ENCODE results near the gene RBFOX1.

RBFOX1 gene

DNA sequence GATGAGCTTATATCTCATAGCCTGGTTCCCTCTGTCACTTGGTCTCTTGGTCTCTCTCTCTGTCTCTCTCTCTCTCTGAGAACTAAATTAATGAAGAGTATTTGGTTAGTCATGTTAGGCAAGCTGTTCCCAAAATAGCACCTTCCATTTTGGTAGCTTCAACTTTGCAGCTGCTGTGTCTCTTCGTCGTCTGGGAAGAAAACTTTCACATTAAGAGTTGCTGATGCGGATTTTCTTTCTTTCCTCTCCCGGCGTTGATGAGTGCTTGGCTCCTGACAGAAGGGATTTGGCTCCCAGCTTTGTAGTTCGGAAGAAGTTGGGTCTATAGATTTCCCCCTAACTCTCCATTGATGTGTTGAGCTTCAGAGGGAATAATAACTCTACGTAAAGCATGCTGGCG, at the start of gene RBFOX1:
RBFOX1 (plus strand) TSS at position 235 of the 400 bp plus-strand sequence.
- no peak for DNase-seq (ENCODE audit: low read depth)

DNA sequence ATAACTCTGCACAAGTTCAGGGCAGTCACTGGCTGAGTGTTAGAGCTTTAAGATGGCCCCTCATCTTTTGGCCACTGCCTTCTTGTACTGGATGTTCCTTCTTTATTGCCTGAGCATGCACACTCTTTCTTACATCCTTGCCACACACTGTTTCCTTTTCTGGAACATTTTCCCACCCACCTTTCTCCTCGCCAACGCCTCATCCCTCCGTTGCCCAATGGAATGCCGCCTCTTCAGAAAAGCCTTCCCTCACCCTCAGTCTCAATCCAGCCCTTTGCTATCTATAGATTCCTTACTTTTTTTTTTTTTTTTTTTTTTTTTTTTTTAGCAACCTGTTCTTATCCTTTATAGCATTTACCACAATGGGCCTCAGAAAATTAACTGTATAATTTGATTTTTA, 47.9 kb upstream of the RBFOX1 start:
- no peak for DNase-seq (ENCODE audit: low read depth)

DNA sequence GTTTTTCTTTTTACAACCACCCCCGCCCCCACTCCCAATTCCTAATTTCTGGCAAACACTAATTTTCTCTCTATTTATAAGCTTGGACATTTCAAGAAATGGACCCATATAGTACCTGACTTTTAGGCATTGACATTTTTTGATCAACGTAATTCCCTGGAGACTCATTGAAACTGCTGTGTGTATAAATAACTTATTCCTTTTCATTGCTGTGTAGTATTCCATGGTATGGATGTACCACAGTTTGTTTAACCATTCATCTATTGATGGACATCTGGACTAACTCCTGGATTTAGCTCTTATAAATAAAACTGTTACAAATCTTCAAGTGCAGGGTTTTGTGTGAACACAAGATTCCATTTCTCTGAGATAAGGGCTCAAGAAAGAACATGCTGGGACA, 47.1 kb upstream of the RBFOX1 start:
- DNase-seq (ENCODE audit: low read depth), result no peak

DNA sequence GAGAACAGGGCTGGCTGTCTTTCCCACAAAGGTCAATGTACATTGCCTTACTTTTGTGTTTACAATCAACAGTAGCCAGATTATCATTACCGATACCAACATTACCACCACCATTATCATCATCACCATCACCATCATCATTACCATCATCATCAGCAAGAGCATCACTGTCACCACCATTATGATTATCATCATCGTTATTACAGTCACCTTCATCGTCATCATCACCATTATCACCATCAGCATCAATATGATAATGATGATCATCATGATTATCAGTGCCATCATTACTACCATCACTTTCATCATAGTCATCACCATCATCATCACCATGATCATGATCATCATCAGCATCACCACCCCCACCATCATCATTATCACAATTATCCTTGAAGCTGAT, 43.3 kb upstream of the RBFOX1 start:
- DNase-seq (ENCODE audit: low read depth), result no peak

DNA sequence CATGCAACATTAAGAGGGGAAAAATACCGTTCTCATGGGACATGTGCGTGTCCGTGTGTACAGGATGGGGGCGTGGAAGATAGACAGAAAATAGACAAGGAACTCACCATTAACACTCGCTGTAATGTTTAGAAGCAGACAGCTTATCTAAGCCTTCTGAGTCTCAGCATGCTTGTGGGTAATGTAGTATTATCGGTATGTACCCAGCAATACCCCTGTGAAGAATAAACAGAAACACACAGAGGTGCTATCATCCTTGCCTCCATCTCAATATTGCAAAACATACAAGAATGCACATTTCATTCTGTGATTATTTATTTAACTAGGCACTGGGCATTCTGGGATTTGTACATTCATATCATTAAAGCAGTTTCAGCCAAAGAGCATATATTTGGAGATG, 42.0 kb upstream of the RBFOX1 start:
- DNase-seq (ENCODE audit: low read depth), result no peak

DNA sequence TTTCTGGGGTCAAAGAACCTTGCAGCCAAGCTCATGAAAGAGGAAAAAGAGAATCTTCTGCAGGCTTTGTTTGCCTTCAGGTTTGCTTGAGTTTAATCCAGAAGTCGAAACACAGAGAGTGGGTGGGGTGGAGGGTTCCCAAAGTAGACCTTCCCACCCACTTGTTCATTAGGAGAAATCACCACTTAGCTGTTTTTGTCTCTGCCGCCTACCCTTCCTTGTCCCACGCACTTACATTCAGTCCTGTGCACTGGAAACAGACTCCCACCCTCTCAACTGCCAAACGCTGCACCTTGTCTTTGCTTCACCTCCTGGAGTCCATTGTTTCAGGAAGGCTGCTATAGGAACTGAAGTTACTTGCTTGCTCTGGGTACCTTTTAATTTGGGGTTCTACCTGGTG, 38.6 kb upstream of the RBFOX1 start:
- no peak for DNase-seq (ENCODE audit: low read depth)

DNA sequence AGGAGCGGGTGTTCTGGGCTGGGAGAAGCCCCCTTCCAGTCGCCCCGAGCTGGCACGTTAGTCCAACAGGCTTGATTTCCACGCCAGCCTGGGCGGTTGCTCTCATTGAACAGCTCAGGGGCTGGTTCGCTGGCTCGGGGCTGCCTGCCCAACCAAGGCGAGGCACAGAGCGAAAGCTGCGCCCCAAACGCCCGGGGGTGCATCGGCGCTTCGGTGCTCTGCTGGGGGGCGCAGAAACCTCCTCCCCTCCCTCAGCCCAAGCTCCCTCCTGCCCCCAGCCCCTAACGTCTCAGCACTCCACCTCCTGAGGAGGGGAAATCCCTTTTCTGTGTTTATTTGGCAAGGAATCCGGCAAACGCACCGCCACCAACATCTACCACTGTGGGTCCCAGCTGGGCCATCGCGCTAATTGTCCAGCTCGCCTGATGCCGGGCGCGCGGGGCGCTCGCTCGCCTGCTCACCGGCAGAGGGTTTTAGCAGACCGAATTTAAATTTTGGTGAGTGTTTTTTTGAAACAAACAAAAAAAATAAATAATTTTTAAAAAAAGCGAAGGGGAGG, 29.5 kb upstream of the RBFOX1 start:
- DNase-seq (ENCODE audit: low read depth), result no peak

DNA sequence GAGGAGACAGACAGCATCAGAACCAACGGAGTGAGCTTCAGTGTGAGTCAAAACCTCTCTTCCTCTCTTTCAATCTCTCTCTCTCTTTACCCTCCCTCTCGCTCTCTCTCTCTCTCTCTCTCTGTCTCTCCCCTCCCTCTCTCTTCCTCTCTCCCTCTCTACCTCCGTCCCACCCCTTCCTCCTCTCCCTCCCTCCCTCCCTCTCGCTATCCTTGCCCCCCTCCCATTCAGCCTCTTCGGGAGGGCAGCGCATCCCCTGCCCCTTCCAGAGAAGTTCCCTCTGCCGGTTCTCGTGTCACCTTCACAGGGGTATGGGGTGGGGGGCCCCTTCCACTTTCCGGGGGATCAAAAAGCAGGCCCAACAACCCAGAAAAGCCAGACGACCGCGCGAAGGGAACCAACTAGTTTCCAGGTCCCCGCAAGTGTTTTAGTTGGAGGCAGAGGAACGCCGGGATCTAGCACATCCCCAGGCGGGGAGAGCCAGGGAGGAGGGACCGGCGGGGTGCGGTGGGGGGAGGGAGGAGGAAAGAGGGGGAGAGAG, 28.9 kb upstream of the RBFOX1 start:
- no peak for DNase-seq (ENCODE audit: low read depth)

DNA sequence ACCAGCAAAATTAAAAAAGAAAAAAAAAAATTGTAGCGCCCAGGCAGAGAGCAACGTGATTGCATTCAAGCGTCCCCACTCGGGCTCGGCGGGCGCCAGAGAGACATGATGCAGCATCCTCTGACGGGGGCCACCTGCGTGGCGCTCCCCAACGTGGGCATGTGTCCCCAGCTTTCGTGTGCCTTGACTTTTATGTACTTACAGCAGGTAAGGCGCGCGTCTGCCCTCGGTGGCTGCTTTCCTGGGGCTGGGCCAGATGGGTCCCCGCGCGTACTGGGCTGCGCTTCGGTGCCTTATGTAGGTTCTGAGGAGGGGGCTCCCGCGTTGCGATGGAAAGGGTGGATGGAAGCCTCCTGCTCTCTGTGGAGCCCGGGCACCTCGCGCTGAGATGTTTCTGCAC, 28.4 kb upstream of the RBFOX1 start:
- DNase-seq (ENCODE audit: low read depth), result no peak

DNA sequence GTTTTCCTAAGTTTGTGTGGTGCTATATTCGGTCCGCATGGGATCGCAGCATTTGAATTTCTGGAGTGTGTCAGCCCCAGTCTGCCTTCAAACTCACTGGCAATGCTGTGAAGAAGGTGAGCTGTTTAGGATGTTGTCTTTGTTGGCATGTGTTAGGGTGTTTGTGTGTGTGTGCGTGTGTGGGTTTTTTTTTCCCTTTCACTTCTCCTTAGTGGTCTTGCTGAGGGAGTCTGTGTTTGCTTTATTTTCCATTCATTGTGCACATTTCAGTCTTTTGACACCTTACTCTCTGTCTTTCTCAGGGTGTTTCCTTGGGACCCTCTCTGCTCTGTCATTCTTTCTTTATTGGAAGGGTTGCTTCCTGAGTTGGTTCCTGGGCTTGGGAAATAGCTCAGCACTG, 27.7 kb upstream of the RBFOX1 start:
- no peak for DNase-seq (ENCODE audit: low read depth)

DNA sequence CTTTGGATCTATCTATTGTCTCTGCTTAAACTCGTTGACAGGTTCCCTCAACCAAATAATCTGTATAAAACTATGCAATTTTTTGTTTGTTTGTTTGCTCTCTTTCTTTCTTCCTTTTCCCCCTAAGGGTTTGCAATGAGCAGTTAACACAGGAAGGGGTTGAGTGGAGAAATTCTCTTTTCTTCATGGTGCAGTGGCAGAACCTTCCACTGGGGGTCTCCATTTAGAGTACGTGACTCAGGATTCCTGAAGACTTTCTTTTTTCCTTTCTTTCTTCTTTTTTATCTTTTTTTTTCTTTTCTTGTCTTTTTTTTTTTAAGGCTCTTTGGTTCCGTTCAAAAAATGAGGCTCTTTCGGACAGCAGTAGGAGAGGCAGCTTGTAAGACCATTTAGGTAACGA, 19.5 kb upstream of the RBFOX1 start:
- no peak for DNase-seq (ENCODE audit: low read depth)

DNA sequence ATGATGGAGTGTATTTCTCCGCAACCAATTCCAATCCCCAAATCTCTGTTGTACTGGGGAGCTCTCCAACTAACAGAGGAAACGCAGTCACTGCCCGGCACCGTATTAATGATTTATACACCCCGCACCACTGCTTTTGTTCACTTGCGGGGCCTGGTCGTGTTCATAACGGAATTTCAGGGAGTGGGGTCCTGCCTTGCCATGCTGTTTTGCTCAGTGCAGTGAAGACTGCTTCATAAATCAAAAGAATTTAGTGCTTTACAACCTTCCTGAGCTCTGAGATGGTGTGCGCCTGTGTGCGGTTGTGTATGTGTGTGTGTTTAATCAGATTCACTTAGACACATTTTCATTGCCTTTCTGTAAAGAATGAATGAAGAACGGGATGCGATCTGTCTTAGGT, 18.5 kb upstream of the RBFOX1 start:
- DNase-seq (ENCODE audit: low read depth), result no peak

DNA sequence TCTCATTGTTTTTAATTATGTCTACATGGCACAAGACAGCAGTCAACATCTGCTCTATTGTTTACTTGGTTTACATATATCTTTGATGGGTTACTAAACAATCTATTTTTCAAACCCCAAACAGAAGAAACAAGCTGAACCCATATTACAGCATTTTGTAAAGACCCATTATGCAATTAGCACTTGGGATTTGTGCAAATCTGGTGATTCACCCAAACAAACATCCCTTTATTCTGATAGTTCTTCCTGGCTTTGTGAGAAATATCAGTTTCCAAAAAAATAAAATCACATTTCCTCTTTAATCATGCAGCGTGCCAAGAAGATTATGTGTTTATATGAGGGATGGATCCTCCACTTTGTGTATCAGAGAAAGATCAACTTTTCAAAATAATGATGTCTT, 16.8 kb upstream of the RBFOX1 start:
- DNase-seq (ENCODE audit: low read depth), result no peak

DNA sequence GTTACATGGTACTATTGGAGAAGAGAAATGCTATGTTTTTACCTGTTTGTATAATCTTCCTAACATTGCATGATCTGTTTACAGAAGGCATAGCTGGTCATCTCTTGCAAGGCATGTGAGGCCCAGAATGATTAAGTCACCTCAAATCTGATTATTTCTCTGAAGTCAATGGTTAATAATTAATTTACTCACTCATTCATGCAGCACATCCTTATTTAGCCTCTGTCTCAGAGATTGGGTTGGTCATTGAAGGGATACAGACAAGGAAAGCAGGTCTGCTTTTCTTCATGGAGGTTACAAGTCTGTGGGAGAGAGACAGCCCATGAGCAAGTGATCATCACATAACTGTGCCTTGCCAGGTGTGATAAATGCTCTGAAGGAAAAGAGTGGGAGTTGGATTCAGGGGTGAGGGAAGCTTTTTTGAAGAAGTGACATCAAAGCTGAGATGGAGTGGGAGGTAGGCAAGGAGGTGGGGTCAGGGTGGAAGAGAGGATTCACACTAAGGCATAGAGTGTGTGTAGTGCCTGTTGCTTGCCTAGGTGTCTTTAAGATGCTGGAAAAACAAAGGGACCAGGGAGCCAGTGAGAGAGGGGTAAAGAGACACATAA, 16.3 kb upstream of the RBFOX1 start:
- DNase-seq (ENCODE audit: low read depth), result no peak

DNA sequence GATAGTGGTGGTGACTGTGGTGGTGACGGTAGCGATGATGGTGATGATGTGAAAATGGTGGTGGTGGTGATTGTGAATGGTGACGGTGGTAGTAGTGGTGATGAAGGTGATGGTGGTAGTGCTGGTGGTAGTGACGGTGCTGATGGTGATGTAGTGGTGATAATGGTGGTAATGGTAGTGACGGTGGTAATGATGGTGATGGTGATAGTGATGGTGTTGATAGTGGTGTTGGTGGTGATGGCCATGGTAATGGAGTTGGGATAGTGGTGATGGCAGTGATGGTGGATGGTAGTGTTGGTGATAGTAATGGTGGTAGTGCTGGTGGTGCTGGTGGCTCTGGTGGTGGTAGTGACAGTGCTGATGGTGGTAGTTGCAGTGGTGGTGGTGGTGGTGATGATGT, 14.7 kb upstream of the RBFOX1 start:
- DNase-seq (ENCODE audit: low read depth), result no peak

DNA sequence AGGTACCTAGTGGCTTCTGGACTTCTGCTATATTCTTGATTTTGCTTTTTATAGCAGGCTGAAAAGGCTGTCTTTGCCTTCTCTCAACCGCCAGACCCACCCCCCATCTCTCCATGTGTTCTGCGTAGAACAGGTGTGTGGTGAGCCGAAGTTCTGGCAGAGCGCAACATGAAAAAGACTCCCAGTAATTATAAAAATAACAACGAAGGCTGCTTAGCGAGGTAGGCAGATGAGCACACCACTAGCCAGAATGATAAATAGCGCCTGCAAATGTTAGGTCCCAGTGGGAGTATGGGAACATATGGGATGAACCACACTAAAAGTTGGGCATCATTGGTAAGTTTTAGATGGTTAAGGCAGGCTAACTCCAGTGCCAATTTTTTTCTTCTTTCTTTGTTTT, 14.0 kb upstream of the RBFOX1 start:
- no peak for DNase-seq (ENCODE audit: low read depth)

DNA sequence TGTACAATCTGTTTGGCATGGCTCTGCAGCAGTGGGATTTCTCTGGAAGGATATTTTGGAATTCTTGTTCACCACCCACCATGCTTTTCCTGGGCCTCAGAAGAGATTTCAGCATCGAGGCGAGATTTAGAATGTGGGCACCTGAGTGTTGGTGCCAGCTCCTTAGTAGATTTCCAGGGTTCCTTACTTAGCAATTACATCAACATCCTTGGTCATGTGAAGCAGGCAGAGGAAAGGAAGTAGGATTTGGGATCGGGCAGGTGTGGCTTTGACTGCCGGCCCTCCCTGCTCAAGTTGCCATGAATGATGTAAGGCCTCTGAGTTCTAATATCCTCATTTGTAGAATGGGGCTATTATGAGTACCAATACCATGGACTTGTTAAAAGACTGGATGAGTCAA, 13.1 kb upstream of the RBFOX1 start:
- DNase-seq (ENCODE audit: low read depth), result no peak

DNA sequence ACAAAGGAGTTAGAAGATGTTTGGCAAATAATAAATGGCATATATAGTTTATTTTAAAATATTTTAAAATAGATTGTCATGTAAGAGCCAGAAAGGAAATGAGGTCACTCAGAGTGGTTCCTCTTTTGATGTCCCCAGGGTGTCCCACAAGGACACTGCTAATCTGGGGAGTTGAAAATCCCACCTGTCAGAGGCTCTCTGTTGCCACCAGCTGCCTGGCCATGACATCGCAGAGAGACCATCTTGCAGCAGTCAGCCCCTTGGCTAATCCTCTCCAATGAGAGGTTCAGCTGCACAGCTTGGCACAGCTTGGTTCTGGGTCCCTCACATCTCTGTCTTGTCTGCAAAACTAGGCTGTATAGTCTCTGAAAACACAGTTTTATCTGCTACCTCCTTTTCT, 11.0 kb upstream of the RBFOX1 start:
- DNase-seq (ENCODE audit: low read depth), result no peak

DNA sequence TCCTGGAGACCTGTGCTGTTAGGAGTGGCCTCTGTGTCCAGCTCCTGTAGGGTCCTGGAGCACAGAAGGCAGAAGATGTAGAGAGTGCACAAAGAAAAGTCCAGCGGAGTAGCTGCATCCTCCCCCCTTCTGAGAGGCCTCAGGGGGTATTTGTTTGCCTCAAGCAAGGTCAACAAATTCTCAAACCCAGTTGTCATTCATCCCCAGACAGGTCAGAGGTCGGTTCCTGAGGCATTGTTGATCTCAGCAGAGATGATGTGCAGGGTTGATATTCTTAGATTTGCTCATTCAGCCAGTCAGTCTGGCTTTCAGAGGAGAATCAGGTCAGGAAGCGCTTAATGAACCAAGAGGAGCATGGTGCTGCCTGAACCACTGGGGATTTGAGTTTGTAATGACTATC, 8.3 kb upstream of the RBFOX1 start:
- DNase-seq (ENCODE audit: low read depth), result no peak

DNA sequence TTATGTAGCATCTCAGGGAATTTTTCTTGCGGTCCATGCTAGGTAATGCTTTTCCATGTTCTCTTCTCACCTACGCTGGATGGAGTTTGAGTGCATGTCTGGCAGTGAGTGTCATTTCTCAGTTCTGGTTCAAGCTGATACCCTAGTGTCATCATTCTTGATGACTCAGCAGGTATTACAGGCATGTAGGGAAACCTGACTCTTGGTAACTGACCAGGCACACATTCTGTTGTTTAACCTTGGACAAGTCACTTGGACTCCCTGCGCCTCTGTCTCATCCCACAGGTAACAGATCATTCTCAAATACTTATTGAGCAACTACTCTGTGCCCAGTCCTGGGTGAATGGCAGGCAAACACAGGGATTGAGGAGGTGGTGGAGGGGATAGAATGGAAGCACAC, 6.8 kb upstream of the RBFOX1 start:
- no peak for DNase-seq (ENCODE audit: low read depth)

DNA sequence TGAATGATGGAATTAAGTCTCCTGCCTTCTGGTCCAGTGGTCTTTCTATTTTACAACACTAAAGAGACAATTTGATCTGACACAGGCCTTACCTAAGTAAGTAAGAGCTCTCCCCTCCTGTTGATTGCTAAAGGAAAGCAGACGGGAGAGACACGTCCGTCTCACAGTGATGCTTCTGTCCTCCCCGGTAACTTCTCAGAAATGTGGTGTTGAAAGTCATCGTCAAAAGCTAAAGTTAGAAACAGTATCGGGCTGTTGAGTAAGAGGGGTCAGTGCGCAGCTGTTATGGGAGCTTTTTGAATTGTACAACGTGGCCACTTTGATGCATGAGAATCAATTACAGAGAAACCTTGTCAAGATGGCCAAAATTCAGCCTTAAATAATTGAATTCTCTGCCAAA, 1.9 kb upstream of the RBFOX1 start:
- DNase-seq (ENCODE audit: low read depth), result no peak

DNA sequence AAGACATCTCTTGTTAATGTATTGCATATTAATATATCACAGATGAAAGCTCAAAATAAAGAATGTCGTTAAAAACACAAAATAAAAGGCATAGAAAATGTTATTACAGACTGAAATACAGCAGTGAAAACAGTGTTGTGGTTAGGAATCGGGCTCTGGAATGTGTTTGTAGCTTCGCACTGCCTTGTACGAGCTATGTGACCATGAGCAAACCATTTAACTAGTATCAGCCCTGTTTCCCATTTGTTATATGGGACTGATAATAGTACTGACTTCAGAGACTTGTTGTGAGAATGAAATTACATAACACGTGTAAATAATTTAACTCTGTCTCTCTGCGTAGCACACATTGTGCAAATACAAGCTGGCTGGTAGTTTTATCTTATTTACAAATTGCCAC, 648 bp upstream of the RBFOX1 start:
- DNase-seq (ENCODE audit: low read depth), result no peak

DNA sequence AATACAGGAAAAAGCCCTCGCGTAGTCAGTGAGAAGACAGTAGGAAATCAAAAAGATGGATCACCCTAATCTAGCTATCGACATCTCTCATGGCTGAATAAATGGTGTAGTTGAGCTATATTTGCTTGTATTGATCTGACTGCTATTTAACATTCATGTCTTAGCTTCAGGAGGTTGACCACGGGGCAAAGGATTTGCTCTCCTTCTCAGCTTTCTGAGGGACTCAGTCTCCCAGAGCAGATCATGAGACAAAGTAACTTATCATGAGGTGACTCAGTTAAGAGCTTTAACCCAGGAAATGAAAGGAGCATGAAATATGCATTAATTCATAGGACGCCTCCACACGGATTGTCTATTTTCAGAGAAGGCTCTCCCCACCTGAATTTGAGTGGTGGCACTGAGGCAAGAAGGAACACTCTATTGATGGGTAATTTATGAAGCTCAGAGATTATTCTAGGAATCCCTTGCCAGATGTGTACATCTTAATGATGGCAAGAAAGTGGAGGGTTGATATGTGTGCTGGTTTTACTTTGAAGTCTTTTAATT, 608 bp downstream of the RBFOX1 start:
- no peak for DNase-seq (ENCODE audit: low read depth)
